Measurements from ENCODE around the gene PPFIA3.

- TF ChIP-seq CTCF (IDR thresholded peaks at IDR 0.05; ENCODE audit: low read depth, low read length, missing input control) = no peak
- no peak for TF ChIP-seq RAD21 (IDR thresholded peaks at IDR 0.05)
- no peak for TF ChIP-seq ZBTB33 (IDR thresholded peaks at IDR 0.05)
- no peak for TF ChIP-seq GABPA (IDR thresholded peaks at IDR 0.05 in 1 of 2, conservative IDR thresholded peaks at IDR 0.05 in 1 of 2)
- no peak for TF ChIP-seq YY1 (IDR thresholded peaks at IDR 0.05)
- peak; percentile 98 for TF ChIP-seq REST (IDR thresholded peaks at IDR 0.05)
- TF ChIP-seq MAX (IDR thresholded peaks at IDR 0.05) = no peak
- TF ChIP-seq TAF1 (conservative IDR thresholded peaks at IDR 0.05) = no peak
Measured at GRCh38 chr19:49119411-49120324, at the start of gene PPFIA3.

All from liver (tissue), 3 donors.